ENCODE data around the gene OTUD4. TPM values are rescaled to one million over a fixed set of nuclear protein-coding genes. Genes with fewer than 3 reads are reported as not detected.

The OTUD4 gene
- total RNA-seq, 1 donor from 2014 or later, result 22.7 TPM

GRCh38 chr4:145216535-145216934 lies 36.1 kb upstream of the OTUD4 start:
- Mint-ChIP-seq H3K27ac (ENCODE audit: unreplicated experiment) (no peak overlapping the region), H3K9me3 (ENCODE audit: unreplicated experiment) (no peaks in the 10 kb centered on the region), H3K4me1 (ENCODE audit: low read depth, unreplicated experiment) (no peaks in the 10 kb centered on the region), H3K27me3 (ENCODE audit: unreplicated experiment) (no peaks in the 10 kb centered on the region), H3K4me3 (ENCODE audit: unreplicated experiment) (no peak overlapping the region), H3K36me3 (ENCODE audit: unreplicated experiment) (peaks cover 3% of the 10 kb centered on the region)
- TF ChIP-seq CTCF (IDR thresholded peaks at IDR 0.05; ENCODE audit: partially characterized antibody, unreplicated experiment), result no peak
- no peak for DNase-seq

GRCh38 chr4:145213245-145213644 lies 32.9 kb upstream of the OTUD4 start:
- H3K4me3 Mint-ChIP-seq (ENCODE audit: unreplicated experiment), result no peak overlapping the region
- peaks cover 3% of the 10 kb centered on the region for H3K36me3 Mint-ChIP-seq (ENCODE audit: unreplicated experiment)
- H3K27ac Mint-ChIP-seq (ENCODE audit: unreplicated experiment), result no peak overlapping the region
- no peaks in the 10 kb centered on the region for H3K9me3 Mint-ChIP-seq (ENCODE audit: unreplicated experiment)
- no peaks in the 10 kb centered on the region for H3K4me1 Mint-ChIP-seq (ENCODE audit: low read depth, unreplicated experiment)
- no peak for DNase-seq
- H3K27me3 Mint-ChIP-seq (ENCODE audit: unreplicated experiment), result no peaks in the 10 kb centered on the region
- TF ChIP-seq CTCF (IDR thresholded peaks at IDR 0.05; ENCODE audit: partially characterized antibody, unreplicated experiment), result no peak

GRCh38 chr4:145207934-145208333 lies 27.5 kb upstream of the OTUD4 start:
- no peak overlapping the region for H3K27ac Mint-ChIP-seq (ENCODE audit: unreplicated experiment)
- no peak for TF ChIP-seq CTCF (IDR thresholded peaks at IDR 0.05; ENCODE audit: partially characterized antibody, unreplicated experiment)
- H3K9me3 Mint-ChIP-seq (ENCODE audit: unreplicated experiment), result no peaks in the 10 kb centered on the region
- no peak overlapping the region for H3K4me3 Mint-ChIP-seq (ENCODE audit: unreplicated experiment)
- no peak for DNase-seq
- H3K4me1 Mint-ChIP-seq (ENCODE audit: low read depth, unreplicated experiment), result no peaks in the 10 kb centered on the region
- H3K27me3 Mint-ChIP-seq (ENCODE audit: unreplicated experiment), result no peaks in the 10 kb centered on the region
- H3K36me3 Mint-ChIP-seq (ENCODE audit: unreplicated experiment), result no peaks in the 10 kb centered on the region

DNA sequence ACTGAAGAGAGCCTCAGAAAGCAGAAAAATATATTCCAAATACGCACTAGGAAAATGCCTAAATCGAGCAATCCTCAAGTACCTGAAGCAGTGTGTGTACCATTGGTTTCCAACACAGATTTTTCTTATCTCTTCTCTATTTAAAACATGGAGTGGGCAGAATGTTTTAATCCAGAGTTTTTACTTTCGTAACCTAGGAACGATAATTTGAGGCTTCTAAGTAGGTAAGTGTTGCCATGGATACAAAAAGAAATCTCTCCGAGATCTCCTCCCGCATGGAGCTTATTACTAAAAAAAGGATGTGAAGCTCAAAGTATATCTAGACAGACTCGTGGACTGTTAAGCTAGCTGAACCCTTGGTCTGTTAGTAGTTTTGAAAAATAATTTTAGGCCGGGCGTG lies 23.0 kb upstream of the OTUD4 start:
- no peak overlapping the region for H3K4me3 Mint-ChIP-seq (ENCODE audit: unreplicated experiment)
- H3K27me3 Mint-ChIP-seq (ENCODE audit: unreplicated experiment), result no peaks in the 10 kb centered on the region
- H3K27ac Mint-ChIP-seq (ENCODE audit: unreplicated experiment), result no peak overlapping the region
- no peak for TF ChIP-seq CTCF (IDR thresholded peaks at IDR 0.05; ENCODE audit: partially characterized antibody, unreplicated experiment)
- H3K4me1 Mint-ChIP-seq (ENCODE audit: low read depth, unreplicated experiment), result peaks cover 3% of the 10 kb centered on the region
- H3K9me3 Mint-ChIP-seq (ENCODE audit: unreplicated experiment), result no peaks in the 10 kb centered on the region
- no peaks in the 10 kb centered on the region for H3K36me3 Mint-ChIP-seq (ENCODE audit: unreplicated experiment)
- no peak for DNase-seq

GRCh38 chr4:145200366-145200765 lies 20.0 kb upstream of the OTUD4 start:
- H3K36me3 Mint-ChIP-seq (ENCODE audit: unreplicated experiment), result no peaks in the 10 kb centered on the region
- no peak overlapping the region for H3K4me3 Mint-ChIP-seq (ENCODE audit: unreplicated experiment)
- DNase-seq, result no peak
- H3K9me3 Mint-ChIP-seq (ENCODE audit: unreplicated experiment), result peaks cover 1% of the 10 kb centered on the region
- peaks cover 3% of the 10 kb centered on the region for H3K4me1 Mint-ChIP-seq (ENCODE audit: low read depth, unreplicated experiment)
- H3K27me3 Mint-ChIP-seq (ENCODE audit: unreplicated experiment), result no peaks in the 10 kb centered on the region
- TF ChIP-seq CTCF (IDR thresholded peaks at IDR 0.05; ENCODE audit: partially characterized antibody, unreplicated experiment), result no peak
- no peak overlapping the region for H3K27ac Mint-ChIP-seq (ENCODE audit: unreplicated experiment)
